BLaER1 (cell line): ENCODE measurements around the gene ZNF627.
A peak's percentile ranks its signal among the peaks of the same experiment; 100 is the strongest.

ENCODE experiments used
- H3K27ac ChIP-seq: shearing (Covaris generic); formaldehyde crosslinking; 2 replicates; pipeline ENCODE4 v1.8.1; 2022
- H3K27me3 ChIP-seq: shearing (Covaris generic); formaldehyde crosslinking; 2 replicates; pipeline ENCODE4 v1.8.1; 2022
- H3K36me3 ChIP-seq: shearing (Covaris generic); formaldehyde crosslinking; 2 replicates; pipeline ENCODE4 v1.8.1; 2022
- H3K4me1 ChIP-seq: shearing (Covaris generic); formaldehyde crosslinking; 2 replicates; pipeline ENCODE4 v1.8.1; 2022
- H3K4me2 ChIP-seq: shearing (Covaris generic); formaldehyde crosslinking; 2 replicates; pipeline ENCODE4 v1.8.1; 2022
- H3K4me3 ChIP-seq: shearing (Covaris generic); formaldehyde crosslinking; 2 replicates; pipeline ENCODE4 v1.8.1; 2022
- H3K9ac ChIP-seq: shearing (Covaris generic); formaldehyde crosslinking; 2 replicates; pipeline ENCODE4 v1.8.1; 2022
- H3K9me3 ChIP-seq: shearing (Covaris generic); formaldehyde crosslinking; 2 replicates; pipeline ENCODE4 v1.8.1; 2022
- H4K20me1 ChIP-seq: shearing (Covaris generic); formaldehyde crosslinking; 2 replicates; pipeline ENCODE4 v1.8.1; 2022
- Cebpa-rat ChIP-seq: shearing (Covaris generic); IDR thresholded peaks from 2 replicates; pipeline ENCODE4 v1.8.1; 2022

Gene ZNF627

GRCh38 chr19:11597202-11598102 lies at the start of gene ZNF627:
Gene ZNF627 (plus strand): TSS chr19:11597483. CDS start chr19:11597628, 145 bp downstream.
- Histone ChIP-seq H3K4me2 (peak within 1 kb of the TSS; percentile 77), H3K27me3 (no peaks in the 10 kb centered on the region), H3K27ac (peak within 1 kb of the TSS; percentile 99), H4K20me1 (peaks cover 44% of the 10 kb centered on the region), H3K4me1 (peaks cover 52% of the 10 kb centered on the region), H3K9ac (peak within 1 kb of the TSS; percentile 99), H3K9me3 (peaks cover 34% of the 10 kb centered on the region), H3K36me3 (peaks cover 39% of the 10 kb centered on the region), H3K4me3 (peak within 1 kb of the TSS; percentile 95)
- no peak for TF ChIP-seq Cebpa-rat

GRCh38 chr19:11547929-11548700 lies 49.2 kb upstream of the ZNF627 start:
- Histone ChIP-seq H3K4me1 (peaks cover 13% of the 10 kb centered on the region), H3K9me3 (no peaks in the 10 kb centered on the region), H3K4me2 (no peak overlapping the region), H3K27ac (no peak overlapping the region), H3K4me3 (no peak overlapping the region), H3K27me3 (no peaks in the 10 kb centered on the region), H3K36me3 (peaks cover 21% of the 10 kb centered on the region), H4K20me1 (peaks cover 10% of the 10 kb centered on the region), H3K9ac (no peak overlapping the region)
- TF ChIP-seq Cebpa-rat, result no peak

- no peaks in the 10 kb centered on the region for H3K27me3 ChIP-seq
- no peak overlapping the region for H3K4me2 ChIP-seq
- no peak overlapping the region for H3K4me3 ChIP-seq
- H3K27ac ChIP-seq, result no peak overlapping the region
- no peak for TF ChIP-seq Cebpa-rat
- H3K36me3 ChIP-seq, result peaks cover 28% of the 10 kb centered on the region
- H3K9me3 ChIP-seq, result no peaks in the 10 kb centered on the region
- H4K20me1 ChIP-seq, result peaks cover 24% of the 10 kb centered on the region
- peaks cover 26% of the 10 kb centered on the region for H3K4me1 ChIP-seq
- H3K9ac ChIP-seq, result no peak overlapping the region
These were observed 47.8 kb upstream of the ZNF627 start for GRCh38 chr19:11549386-11549953.

GRCh38 chr19:11550265-11550664 lies 47.0 kb upstream of the ZNF627 start:
- Histone ChIP-seq H3K27me3 (no peaks in the 10 kb centered on the region), H3K9ac (no peak overlapping the region), H3K36me3 (peaks cover 28% of the 10 kb centered on the region), H3K4me2 (no peak overlapping the region), H4K20me1 (peaks cover 32% of the 10 kb centered on the region), H3K4me1 (peaks cover 34% of the 10 kb centered on the region), H3K4me3 (no peak overlapping the region), H3K27ac (no peak overlapping the region), H3K9me3 (no peaks in the 10 kb centered on the region)
- TF ChIP-seq Cebpa-rat, result no peak

GRCh38 chr19:11551603-11552235 lies 45.6 kb upstream of the ZNF627 start:
- peaks cover 46% of the 10 kb centered on the region for H4K20me1 ChIP-seq
- H3K4me3 ChIP-seq, result no peak overlapping the region

GRCh38 chr19:11552666-11553372 lies 44.5 kb upstream of the ZNF627 start:
- Histone ChIP-seq H4K20me1 (peaks cover 57% of the 10 kb centered on the region), H3K9ac (peak overlapping the region; percentile 3; the same call in 1 of the 2 replicates), H3K9me3 (no peaks in the 10 kb centered on the region), H3K4me2 (peak overlapping the region; percentile 76), H3K27ac (peak overlapping the region; percentile 46), H3K4me3 (no peak overlapping the region; the same call in 1 of the 2 replicates), H3K27me3 (no peaks in the 10 kb centered on the region), H3K36me3 (peaks cover 42% of the 10 kb centered on the region), H3K4me1 (peaks cover 56% of the 10 kb centered on the region)
- TF ChIP-seq Cebpa-rat, result no peak

More at GRCh38 chr19:11551603-11552235, 45.6 kb upstream of the ZNF627 start:
- Histone ChIP-seq H3K27me3 (no peaks in the 10 kb centered on the region), H3K9ac (peak overlapping the region; percentile 3; the same call in 1 of the 2 replicates), H3K36me3 (peaks cover 42% of the 10 kb centered on the region), H3K9me3 (no peaks in the 10 kb centered on the region), H3K4me2 (peak overlapping the region; percentile 76; the same call in 1 of the 2 replicates), H3K27ac (peak overlapping the region; percentile 46; the same call in 1 of the 2 replicates), H3K4me1 (peaks cover 45% of the 10 kb centered on the region)
- no peak for TF ChIP-seq Cebpa-rat

GRCh38 chr19:11554160-11554559 lies 43.1 kb upstream of the ZNF627 start:
- H4K20me1 ChIP-seq, result peaks cover 69% of the 10 kb centered on the region
- H3K4me1 ChIP-seq, result peaks cover 64% of the 10 kb centered on the region
- H3K9ac ChIP-seq, result peak overlapping the region; percentile 9; the same call in 1 of the 2 replicates
- H3K27me3 ChIP-seq, result no peaks in the 10 kb centered on the region
- H3K27ac ChIP-seq, result peak overlapping the region; percentile 4; the same call in 1 of the 2 replicates
- peak overlapping the region; percentile 76 for H3K4me2 ChIP-seq
- H3K36me3 ChIP-seq, result peaks cover 42% of the 10 kb centered on the region
- H3K9me3 ChIP-seq, result no peaks in the 10 kb centered on the region
- TF ChIP-seq Cebpa-rat, result no peak
- no peak overlapping the region for H3K4me3 ChIP-seq

GRCh38 chr19:11555246-11555645 lies 42.0 kb upstream of the ZNF627 start:
- H3K4me1 ChIP-seq, result peaks cover 73% of the 10 kb centered on the region
- no peak overlapping the region for H3K4me2 ChIP-seq
- no peak overlapping the region for H3K4me3 ChIP-seq
- no peak overlapping the region for H3K27ac ChIP-seq
- no peak overlapping the region for H3K9ac ChIP-seq
- H4K20me1 ChIP-seq, result peaks cover 69% of the 10 kb centered on the region
- no peak for TF ChIP-seq Cebpa-rat
- no peaks in the 10 kb centered on the region for H3K9me3 ChIP-seq
- H3K27me3 ChIP-seq, result no peaks in the 10 kb centered on the region
- H3K36me3 ChIP-seq, result peaks cover 42% of the 10 kb centered on the region
